ENCODE results near the gene CCNJ. TPM values are rescaled to one million over a fixed set of nuclear protein-coding genes. Genes with fewer than 3 reads are reported as not detected.

The CCNJ gene
- total RNA-seq, 3 donors from 2014 or later, result 3.8 to 7.2 (median 3.9) TPM

GRCh38 chr10:96038476-96039387 is 4.7 kb upstream of the CCNJ start:
- Histone ChIP-seq H3K9me3 (no peaks in the 10 kb centered on the region), H3K27me3 (no peaks in the 10 kb centered on the region), H3K27ac (no peak overlapping the region), H3K4me3 (no peak overlapping the region), H3K36me3 (no peaks in the 10 kb centered on the region), H3K4me1 (no peaks in the 10 kb centered on the region)
- intact Hi-C loops (cut with DNase I; ENCODE audit: low total_unique reads), result no loop called here
- no peak for DNase-seq (ENCODE audit: low spot score in 2 of 2)
- TF ChIP-seq POLR2A (IDR thresholded peaks at IDR 0.05) (no peak), POLR2AphosphoS5 (IDR thresholded peaks at IDR 0.05) (no peak), CTCF (IDR thresholded peaks at IDR 0.05) (no peak)

- H3K9me3 ChIP-seq, result no peaks in the 10 kb centered on the region
- intact Hi-C loops (cut with DNase I; ENCODE audit: low total_unique reads), result no loop called here
Measured at GRCh38 chr10:96041146-96041545, 2.2 kb upstream of the CCNJ start.

GRCh38 chr10:96043893-96044715 is 721 bp downstream of the CCNJ start:
- intact Hi-C loops (cut with DNase I; ENCODE audit: low total_unique reads), result no loop called here
- H3K36me3 ChIP-seq, result no peaks in the 10 kb centered on the region
- no peaks in the 10 kb centered on the region for H3K4me1 ChIP-seq
- peak overlapping the region; percentile 86 to 95 (median 87) for H3K4me3 ChIP-seq
- no peaks in the 10 kb centered on the region for H3K9me3 ChIP-seq
- no peaks in the 10 kb centered on the region for H3K27me3 ChIP-seq
- TF ChIP-seq POLR2AphosphoS5 (IDR thresholded peaks at IDR 0.05), result no peak
- no peak for TF ChIP-seq CTCF (IDR thresholded peaks at IDR 0.05)
- no peak for TF ChIP-seq POLR2A (IDR thresholded peaks at IDR 0.05)
- H3K27ac ChIP-seq, result peak overlapping the region; percentile 89 to 92
- DNase-seq (ENCODE audit: low spot score in 2 of 2), result peak; percentile 20 to 57

More at GRCh38 chr10:96041146-96041545, 2.2 kb upstream of the CCNJ start:
- Histone ChIP-seq H3K27ac (no peak overlapping the region), H3K36me3 (no peaks in the 10 kb centered on the region), H3K4me1 (no peaks in the 10 kb centered on the region), H3K27me3 (no peaks in the 10 kb centered on the region), H3K4me3 (no peak overlapping the region)
- TF ChIP-seq CTCF (IDR thresholded peaks at IDR 0.05) (no peak), POLR2AphosphoS5 (IDR thresholded peaks at IDR 0.05) (no peak), POLR2A (IDR thresholded peaks at IDR 0.05) (no peak)
- DNase-seq (ENCODE audit: low spot score in 2 of 2), result no peak

GRCh38 chr10:96044736-96045135 is 1.4 kb downstream of the CCNJ start:
- Histone ChIP-seq H3K4me1 (no peaks in the 10 kb centered on the region), H3K27ac (peak overlapping the region in 1 of 2 donors; percentile 92), H3K9me3 (no peaks in the 10 kb centered on the region), H3K4me3 (peak overlapping the region; percentile 86 to 95 (median 87)), H3K36me3 (no peaks in the 10 kb centered on the region), H3K27me3 (no peaks in the 10 kb centered on the region)
- TF ChIP-seq CTCF (IDR thresholded peaks at IDR 0.05), result no peak
- no peak for TF ChIP-seq POLR2AphosphoS5 (IDR thresholded peaks at IDR 0.05)
- no peak for TF ChIP-seq POLR2A (IDR thresholded peaks at IDR 0.05)
- no peak for DNase-seq (ENCODE audit: low spot score in 2 of 2)
- intact Hi-C loops (cut with DNase I; ENCODE audit: low total_unique reads), result no loop called here
